Uterus (tissue), 2 donors: ENCODE measurements around the gene MED10.
"Not testable (repeated sequence)": the region's sequence is repeated elsewhere in the genome, so short reads cannot be mapped to it uniquely, and the experiment has no call there.

Experiments
- CTCF ChIP-seq, 4 experiments: fragments of 200-600 bp in 2 of 4; fragments of 450-650 bp in 2 of 4; sonication (generic) in 2 of 4; IDR thresholded peaks; one replicate each; pipeline ENCODE4 v1.5.1; 2016 to 2019; ENCODE audit warnings: antibody characterized with exemption in 4 of 4, mild to moderate bottlenecking in 2 of 4, moderate library complexity in 1 of 4
- POLR2A ChIP-seq, 2 donors: fragments of 450-650 bp; IDR thresholded peaks; one replicate each; pipeline ENCODE4 v1.6.1; 2016; ENCODE audit warnings: antibody characterized with exemption in 2 of 2, mild to moderate bottlenecking in 1 of 2, moderate library complexity in 1 of 2

- not testable (repeated sequence) for TF ChIP-seq POLR2A, CTCF (IDR thresholded peaks at IDR 0.05)
Measured at GRCh38 chr5:6357817-6358433, 20.4 kb downstream of the MED10 start.
